ENCODE data around the gene RNASEH2B.
A peak's percentile ranks its signal among the peaks of the same experiment; 100 is the strongest.

RNASEH2B gene, protein sequence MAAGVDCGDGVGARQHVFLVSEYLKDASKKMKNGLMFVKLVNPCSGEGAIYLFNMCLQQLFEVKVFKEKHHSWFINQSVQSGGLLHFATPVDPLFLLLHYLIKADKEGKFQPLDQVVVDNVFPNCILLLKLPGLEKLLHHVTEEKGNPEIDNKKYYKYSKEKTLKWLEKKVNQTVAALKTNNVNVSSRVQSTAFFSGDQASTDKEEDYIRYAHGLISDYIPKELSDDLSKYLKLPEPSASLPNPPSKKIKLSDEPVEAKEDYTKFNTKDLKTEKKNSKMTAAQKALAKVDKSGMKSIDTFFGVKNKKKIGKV

GRCh38 chr13:50909605-50910484 is at the start of gene RNASEH2B:
Gene RNASEH2B (plus strand): TSS chr13:50909791. CDS start chr13:50910077, 286 bp downstream.
- TF ChIP-seq, protein P1, sequence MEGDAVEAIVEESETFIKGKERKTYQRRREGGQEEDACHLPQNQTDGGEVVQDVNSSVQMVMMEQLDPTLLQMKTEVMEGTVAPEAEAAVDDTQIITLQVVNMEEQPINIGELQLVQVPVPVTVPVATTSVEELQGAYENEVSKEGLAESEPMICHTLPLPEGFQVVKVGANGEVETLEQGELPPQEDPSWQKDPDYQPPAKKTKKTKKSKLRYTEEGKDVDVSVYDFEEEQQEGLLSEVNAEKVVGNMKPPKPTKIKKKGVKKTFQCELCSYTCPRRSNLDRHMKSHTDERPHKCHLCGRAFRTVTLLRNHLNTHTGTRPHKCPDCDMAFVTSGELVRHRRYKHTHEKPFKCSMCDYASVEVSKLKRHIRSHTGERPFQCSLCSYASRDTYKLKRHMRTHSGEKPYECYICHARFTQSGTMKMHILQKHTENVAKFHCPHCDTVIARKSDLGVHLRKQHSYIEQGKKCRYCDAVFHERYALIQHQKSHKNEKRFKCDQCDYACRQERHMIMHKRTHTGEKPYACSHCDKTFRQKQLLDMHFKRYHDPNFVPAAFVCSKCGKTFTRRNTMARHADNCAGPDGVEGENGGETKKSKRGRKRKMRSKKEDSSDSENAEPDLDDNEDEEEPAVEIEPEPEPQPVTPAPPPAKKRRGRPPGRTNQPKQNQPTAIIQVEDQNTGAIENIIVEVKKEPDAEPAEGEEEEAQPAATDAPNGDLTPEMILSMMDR (conservative IDR thresholded peaks at IDR 0.05; ENCODE audit: low read depth, low read length), result no peak
- peak within 1 kb of the TSS; percentile 77 for H3K4me3 ChIP-seq (ENCODE audit: low read depth, low read length)
- peak; percentile 63 for DNase-seq (ENCODE audit: low read depth)

- no peak for DNase-seq (ENCODE audit: low read depth)
- no peak overlapping the region for H3K4me3 ChIP-seq (ENCODE audit: low read depth, low read length)
- TF ChIP-seq, protein P1 (conservative IDR thresholded peaks at IDR 0.05; ENCODE audit: low read depth, low read length), result no peak
These were observed 45.1 kb upstream of the RNASEH2B start for GRCh38 chr13:50864492-50864891.

DNA sequence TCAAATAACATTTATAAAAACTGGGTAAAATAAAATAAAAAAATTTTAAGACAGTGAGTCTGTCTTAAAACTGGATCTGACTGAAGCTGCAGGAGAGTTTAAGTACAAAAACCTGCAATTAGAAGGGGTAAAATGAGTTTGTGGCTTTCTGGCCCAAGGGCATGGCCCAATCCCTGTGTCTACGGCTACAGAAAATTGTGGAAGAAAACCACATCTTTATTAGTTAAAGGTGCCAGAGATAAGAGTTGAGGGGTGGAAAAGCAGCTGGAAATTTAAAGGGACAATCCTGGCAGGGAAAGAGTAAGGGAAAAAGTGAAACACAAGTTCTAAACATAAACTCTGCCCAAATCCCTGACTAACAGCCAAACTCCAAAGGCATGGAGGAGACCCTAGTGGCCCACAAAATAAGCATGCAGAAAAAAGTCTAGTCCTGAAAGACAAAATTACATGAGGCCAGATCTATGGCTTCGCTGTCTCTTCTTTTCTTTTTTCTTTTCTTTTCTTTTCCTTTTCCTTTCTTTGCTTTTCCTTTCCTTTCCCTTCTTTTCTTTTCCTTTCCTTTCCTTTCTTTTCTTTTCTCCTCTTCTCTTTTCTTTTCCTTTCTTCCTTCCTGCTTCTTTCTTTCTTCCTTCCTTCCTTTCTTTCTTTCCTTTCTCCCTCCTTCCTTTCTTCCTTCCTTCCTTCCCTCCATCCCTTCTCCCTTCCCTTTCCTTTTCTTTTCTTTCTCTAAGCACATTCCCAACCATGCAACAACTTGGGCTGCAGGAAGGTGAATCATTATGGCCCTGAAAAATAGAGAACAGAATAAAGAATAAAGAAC is 42.6 kb upstream of the RNASEH2B start:
- TF ChIP-seq, protein P1 (conservative IDR thresholded peaks at IDR 0.05; ENCODE audit: low read depth, low read length), result no peak
- DNase-seq (ENCODE audit: low read depth), result no peak
- no peak overlapping the region for H3K4me3 ChIP-seq (ENCODE audit: low read depth, low read length)

DNA sequence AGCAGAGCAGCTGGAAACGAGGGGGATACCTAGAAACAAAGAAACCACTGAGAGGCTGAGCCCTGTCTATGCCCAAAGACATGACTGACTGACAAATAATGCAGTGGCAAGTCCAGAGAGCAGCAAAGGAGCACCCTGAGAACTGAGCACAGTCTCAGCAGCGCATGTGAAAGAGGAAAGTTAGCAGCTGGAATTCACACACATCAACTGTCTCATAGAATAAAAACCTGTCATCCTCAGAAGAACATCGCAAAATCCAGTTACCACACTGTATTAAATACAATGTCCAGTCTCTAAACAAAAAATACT is 42.0 kb upstream of the RNASEH2B start:
- TF ChIP-seq, protein P1 (conservative IDR thresholded peaks at IDR 0.05; ENCODE audit: low read depth, low read length), result no peak
- DNase-seq (ENCODE audit: low read depth), result no peak
- H3K4me3 ChIP-seq (ENCODE audit: low read depth, low read length), result no peak overlapping the region

DNA sequence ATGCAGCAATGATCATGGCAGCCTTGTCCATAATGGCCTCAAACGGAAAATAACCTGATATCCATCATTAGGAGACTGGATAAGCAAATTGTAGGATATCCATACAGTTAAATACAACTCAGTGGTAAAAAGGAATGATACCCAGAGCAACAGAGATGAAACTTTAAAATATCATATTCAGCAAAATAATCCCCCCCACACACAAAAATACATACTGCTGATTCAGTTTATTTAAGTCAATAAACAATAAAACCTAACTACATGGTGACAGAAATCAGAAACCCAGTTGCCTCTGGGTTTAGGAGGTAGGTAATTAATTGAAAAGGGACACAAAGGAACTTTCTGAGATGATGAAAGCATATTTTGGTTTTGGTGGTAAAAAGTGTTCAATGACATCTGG is 38.2 kb upstream of the RNASEH2B start:
- no peak for DNase-seq (ENCODE audit: low read depth)
- TF ChIP-seq, protein P1 (conservative IDR thresholded peaks at IDR 0.05; ENCODE audit: low read depth, low read length), result no peak
- H3K4me3 ChIP-seq (ENCODE audit: low read depth, low read length), result no peak overlapping the region

DNA sequence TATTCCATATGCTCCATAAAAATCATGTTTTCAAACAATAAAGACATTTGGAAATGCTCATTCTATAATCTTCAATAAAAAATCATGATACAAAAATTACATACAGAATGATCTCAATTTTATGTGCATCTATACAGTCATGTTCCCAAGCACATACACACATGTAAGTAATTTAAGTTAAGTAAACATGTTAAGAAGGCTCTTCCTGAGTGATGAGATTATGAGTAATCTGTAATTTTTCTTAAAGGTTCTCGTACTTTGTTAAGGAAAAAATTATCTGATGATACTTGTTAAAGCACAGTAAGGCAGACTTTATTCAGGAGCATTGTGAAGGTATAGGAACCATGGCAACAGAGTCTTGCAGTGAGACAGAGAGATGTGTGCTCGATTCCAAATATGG is 36.1 kb upstream of the RNASEH2B start:
- DNase-seq (ENCODE audit: low read depth), result no peak
- TF ChIP-seq, protein P1 (conservative IDR thresholded peaks at IDR 0.05; ENCODE audit: low read depth, low read length), result no peak
- H3K4me3 ChIP-seq (ENCODE audit: low read depth, low read length), result no peak overlapping the region

Measured in choroid plexus epithelial cell (primary cell).